Astrocyte (in vitro differentiated cells and primary cell): ENCODE results near the gene LPO.

Source experiments
- EZH2 ChIP-seq: IDR thresholded peaks from 2 replicates; pipeline ENCODE4 v1.6.1; 2012; ENCODE audit warnings: mild to moderate bottlenecking, low read length, inconsistent platforms; ENCODE audit not compliant: insufficient read depth
- TF ChIP-seq, protein P1 (sequence below): IDR thresholded peaks from 2 replicates; pipeline ENCODE4 v1.5.1; 2011; ENCODE audit warnings: low read depth, mild to moderate bottlenecking, inconsistent platforms, low read length, moderate library complexity; ENCODE audit not compliant: insufficient read depth

DNA sequence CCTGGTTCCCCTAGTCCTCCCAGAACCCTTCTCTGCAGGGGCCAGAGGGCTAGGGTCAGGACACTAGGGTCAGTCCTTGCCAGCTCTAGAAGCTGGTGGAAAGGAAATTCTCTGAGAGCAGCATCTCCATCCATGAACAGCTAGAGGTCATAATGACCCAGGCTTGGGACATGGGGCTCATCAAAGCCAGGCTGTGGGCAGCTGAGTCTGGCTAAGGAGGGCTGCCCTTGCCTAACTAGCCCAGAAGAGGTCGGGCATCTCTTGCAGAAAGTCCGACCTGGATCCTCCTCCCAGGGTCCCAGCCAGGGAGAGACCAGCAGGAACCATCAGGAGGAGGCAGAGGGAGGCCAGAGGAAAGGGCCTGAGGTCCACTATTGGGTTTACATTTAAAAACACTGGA lies 38.0 kb downstream of the LPO start:
- TF ChIP-seq, protein P1, sequence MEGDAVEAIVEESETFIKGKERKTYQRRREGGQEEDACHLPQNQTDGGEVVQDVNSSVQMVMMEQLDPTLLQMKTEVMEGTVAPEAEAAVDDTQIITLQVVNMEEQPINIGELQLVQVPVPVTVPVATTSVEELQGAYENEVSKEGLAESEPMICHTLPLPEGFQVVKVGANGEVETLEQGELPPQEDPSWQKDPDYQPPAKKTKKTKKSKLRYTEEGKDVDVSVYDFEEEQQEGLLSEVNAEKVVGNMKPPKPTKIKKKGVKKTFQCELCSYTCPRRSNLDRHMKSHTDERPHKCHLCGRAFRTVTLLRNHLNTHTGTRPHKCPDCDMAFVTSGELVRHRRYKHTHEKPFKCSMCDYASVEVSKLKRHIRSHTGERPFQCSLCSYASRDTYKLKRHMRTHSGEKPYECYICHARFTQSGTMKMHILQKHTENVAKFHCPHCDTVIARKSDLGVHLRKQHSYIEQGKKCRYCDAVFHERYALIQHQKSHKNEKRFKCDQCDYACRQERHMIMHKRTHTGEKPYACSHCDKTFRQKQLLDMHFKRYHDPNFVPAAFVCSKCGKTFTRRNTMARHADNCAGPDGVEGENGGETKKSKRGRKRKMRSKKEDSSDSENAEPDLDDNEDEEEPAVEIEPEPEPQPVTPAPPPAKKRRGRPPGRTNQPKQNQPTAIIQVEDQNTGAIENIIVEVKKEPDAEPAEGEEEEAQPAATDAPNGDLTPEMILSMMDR, result no peak
- no peak for TF ChIP-seq EZH2
